GM12892 (cell line): ENCODE measurements around the gene MEI1.

Source experiments
- POLR2A ChIP-seq: IDR thresholded peaks from 2 replicates; pipeline ENCODE4 v1.6.1; 2011; ENCODE audit warnings: low read depth, low read length, control low read depth
- POLR2AphosphoS5 ChIP-seq: IDR thresholded peaks from 2 replicates; pipeline ENCODE4 v1.6.1; 2011; ENCODE audit warnings: low read depth, low read length, control low read depth

GRCh38 chr22:41696703-41697102 is 2.6 kb upstream of the MEI1 start:
- TF ChIP-seq POLR2A (no peak), POLR2AphosphoS5 (no peak)
